A204.1 (cell line): ENCODE results near the gene PPFIA2.
A peak's percentile ranks its signal among the peaks of the same experiment; 100 is the strongest.

ENCODE experiments used
- FAIRE-seq: peaks from 2 replicates; lab custom pipeline; 2012; peaks lifted over from hg19 to GRCh38; lab: Jason Lieb, UNC

PPFIA2 gene

DNA sequence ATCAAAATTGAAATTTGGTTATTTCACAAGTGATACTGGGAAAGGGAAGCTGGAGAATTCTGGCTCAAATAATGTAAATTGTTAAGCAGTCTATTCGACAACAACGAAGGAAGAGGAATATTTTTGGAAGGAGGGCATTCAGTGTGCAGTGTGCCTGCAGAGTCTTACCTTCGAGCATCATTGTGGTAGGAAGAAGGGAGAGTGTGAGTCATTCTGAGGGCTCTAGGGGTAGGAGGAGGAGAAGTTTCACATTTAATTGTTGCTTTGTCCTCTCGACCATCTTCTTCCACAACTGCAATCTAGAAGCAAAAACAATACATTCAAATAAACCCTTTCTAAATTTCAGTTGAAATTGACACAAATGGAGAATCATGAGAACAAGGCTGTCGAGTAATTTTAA is 418.2 kb downstream of the PPFIA2 start:
- no peak for FAIRE-seq

DNA sequence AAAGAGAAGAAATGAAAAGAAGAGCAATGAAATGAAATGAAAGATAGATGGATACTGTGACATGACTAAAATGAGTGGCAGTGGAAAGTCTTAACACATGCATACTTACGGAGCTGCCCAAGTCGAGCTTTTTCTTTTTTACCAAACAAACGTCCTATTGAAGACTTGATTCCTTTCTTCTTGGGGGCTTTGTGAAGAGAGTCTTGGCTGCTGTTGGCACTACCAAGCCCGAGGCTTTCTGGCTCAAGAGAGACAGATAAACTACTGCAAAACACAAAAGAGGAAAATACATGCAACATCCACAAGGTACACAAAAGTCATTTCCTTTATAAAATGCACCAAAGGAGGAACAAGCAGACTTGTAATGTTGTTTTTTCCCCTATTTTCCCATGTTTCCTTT is 420.1 kb downstream of the PPFIA2 start:
- no peak for FAIRE-seq

DNA sequence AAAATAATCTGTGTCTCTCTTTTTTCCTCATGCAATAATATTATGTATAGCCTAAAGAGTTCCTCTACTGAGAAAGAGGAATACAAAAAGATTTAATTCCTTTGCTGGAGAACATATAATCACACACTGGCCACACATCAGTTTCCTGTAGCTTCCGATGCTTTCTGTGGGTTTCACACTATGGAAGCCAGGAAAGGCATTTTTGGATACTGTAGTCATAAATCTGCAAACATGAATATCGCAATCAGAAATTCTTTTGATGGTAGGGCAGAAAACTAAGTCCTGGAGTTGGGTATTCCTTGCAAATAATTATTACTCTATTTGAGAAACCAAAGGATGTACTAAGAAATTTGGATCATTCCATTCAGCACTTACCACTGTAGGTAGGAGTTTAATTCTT is 421.3 kb downstream of the PPFIA2 start:
- FAIRE-seq: no peak

DNA sequence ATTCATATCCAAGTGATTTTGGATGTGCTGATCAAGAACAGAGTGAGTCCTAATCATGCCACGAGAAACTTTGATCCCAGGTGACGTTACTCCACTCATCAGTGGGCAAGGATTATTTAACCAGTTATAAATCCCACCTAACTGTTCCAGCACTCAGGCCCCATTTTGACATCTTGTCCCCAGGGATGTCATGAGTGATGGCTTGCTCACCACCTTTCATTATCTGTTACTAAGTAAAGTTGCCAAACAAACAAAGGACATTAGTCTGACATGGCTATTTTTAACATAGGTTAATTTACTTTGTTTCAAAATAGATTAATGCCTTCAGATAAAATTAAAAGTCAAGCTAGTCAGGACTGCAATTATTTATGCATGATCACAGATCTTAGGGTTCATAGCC is 425.3 kb downstream of the PPFIA2 start:
- FAIRE-seq: no peak

DNA sequence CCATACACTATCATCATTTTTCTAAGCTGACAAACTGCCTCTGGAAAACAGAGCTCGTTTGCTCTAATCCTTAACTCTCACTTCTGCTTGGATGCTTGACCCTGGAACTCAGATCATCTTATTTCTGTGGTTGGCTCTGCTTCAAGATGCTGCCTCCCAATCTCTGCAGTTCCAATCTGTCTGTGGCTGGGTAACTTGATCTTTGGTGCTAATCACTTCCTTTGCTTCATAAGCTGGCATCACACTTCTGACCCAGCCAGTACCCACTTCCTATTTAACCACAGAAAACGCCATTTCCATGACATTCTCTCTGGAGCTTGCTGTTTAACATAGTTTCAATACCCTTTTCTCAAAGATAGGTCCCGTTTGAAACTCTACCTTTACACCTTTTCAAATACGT is 427.1 kb downstream of the PPFIA2 start:
- FAIRE-seq: no peak

DNA sequence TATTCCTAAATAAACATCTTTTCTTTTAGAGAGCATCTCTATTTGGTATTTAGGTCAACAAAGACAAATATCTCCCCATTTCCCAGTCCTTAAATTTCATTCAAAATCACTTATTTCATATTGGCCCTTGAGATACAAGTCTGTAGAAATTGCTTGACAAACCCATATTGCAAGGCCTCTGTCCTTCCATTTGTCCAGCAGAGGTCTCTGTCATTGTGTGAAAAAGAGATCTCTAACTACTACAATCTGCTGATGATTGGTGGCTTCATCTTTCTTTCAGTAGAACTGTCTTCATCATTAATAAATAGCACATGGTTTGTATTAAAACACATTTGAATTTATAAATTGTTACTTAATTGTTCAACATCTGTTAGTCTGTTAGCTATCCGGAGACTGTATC is 428.7 kb downstream of the PPFIA2 start:
- FAIRE-seq: no peak

DNA sequence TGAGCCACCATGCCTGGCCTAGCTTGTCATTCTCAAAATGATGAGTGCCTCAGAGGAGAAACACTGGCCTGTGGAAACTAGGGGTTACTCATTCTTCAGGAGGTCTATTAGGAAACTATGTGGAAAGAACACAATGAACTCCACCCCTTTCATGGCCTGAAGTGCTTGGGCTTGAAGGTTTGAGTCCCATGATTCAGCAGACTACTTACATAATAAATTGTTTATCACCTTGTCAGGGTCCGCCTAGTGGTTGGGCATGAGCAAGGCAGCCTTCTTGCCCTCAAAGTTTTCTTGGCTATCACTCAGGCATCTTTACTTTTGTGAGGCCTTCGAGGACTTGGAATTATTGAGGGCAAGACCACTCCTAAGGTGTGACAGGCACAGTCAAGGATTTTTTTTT is 430.1 kb downstream of the PPFIA2 start:
- no peak for FAIRE-seq

DNA sequence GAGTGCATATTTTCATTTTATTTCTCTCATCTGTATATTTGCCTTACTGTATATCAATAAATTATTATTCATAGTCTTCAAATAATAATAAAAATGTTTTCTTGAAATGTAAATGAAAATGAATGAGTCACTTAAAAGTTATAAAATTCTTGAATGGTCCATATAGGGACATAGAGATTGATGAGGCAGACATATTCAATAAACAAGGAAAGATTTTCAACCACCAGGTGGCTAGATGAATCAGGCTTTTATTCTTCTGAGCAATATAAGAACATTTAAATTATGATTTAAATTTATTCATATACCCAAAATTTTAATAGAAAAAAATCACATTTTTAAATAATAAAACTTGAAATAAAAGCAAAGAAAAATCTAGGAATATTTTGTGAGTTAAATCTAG is 431.7 kb downstream of the PPFIA2 start:
- FAIRE-seq: peak; percentile 71

DNA sequence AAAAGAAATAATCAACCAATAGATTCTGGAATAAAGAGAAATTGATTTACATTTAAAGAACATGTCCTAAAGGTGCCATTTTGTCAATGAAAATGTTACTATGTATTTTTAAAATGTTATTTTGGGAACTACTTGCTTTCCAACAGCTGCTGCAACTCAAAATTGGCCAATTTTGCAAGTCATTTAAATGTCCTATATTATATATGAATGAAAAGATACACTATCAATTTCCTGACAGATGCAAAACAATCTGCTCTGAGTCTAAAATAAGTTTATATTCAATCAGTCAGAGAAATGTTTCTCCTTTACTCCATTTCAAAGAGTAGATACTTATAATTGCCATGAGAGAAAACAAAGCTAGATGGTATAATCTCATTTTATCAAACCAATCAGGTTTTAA is 434.1 kb downstream of the PPFIA2 start:
- no peak for FAIRE-seq

DNA sequence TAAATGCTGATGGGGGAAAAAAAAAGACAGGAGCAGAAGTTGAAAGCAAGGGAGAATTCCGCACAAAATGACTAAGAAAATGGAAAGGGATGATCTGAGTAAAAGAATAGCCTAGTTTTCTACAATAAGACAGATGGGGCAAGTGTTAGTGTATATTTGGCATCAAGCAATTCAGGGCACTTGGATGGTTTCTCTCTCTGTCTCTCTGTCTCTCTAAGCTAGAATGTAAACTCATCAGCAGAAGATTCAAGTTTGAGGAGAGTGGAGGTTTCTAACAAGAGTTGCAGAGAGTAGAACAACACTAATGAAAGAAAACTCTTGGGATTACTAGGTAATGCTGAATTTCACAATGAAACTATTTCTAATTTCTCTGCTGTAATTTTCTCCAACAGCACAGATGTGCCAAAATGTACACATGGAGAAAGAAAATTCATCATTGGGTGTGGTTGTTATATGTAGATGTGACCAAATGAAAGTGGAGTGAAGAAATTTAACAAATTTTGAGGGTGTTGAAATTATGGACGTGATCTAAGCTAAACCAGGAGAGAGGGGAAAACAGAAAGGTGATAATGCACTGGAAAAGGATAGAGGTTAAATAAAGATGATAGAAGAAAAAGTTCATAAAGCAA is 444.1 kb downstream of the PPFIA2 start:
- FAIRE-seq: no peak

DNA sequence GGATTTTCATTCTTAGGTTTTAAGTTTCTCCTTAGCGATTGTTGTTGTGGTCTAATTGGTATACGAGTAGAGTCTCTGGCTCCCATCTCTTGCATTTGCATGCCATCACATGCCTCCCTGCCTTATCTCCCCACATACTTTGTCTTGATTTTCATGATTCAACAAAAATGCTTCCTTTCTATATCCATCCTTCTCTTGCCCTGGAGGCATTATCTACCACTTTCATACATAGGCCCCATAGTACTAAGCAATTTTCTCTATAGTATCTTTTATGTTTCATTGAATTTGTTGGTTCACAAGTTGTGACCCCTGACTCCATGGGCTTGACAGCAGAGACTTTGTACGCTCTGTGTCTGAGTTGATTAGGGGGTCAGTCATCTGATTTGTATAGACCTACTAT is 455.2 kb downstream of the PPFIA2 start:
- no peak for FAIRE-seq

DNA sequence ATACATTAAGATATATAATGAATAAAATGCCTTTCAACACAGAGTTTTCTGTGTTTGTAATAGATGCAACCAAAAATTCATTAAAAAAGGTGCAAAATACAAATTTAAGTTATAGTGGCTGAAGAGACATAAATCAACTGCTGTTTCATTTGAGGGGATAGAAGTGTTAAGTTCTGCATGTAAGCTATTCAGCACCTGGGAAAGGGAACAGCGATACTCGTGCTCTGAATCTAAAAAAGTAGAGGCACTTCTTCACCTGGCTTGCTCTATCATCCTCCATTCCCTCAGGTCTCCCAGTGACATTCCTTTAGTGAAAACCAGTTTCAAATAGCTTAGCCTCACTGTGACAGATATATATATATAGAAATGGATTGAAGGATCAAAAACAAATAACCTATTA is 458.7 kb downstream of the PPFIA2 start:
- no peak for FAIRE-seq

DNA sequence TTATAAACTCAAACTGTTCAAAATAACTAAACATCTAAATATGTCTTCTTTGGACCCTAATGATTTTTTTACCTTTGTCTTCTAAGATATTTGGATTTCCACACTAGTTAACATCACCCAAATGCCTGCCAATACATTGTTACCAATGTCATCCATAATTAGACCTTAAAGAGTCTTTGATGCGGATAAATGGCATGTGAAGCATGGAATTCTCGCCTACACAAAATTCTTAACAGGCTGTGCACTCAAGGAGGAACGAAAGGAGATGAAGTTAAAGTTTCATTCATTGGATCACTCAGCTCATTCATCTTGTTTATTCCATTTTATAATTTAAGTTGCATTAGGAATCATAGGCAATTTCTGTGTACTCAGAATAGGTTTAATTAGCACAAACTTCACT is 461.5 kb downstream of the PPFIA2 start:
- no peak for FAIRE-seq

DNA sequence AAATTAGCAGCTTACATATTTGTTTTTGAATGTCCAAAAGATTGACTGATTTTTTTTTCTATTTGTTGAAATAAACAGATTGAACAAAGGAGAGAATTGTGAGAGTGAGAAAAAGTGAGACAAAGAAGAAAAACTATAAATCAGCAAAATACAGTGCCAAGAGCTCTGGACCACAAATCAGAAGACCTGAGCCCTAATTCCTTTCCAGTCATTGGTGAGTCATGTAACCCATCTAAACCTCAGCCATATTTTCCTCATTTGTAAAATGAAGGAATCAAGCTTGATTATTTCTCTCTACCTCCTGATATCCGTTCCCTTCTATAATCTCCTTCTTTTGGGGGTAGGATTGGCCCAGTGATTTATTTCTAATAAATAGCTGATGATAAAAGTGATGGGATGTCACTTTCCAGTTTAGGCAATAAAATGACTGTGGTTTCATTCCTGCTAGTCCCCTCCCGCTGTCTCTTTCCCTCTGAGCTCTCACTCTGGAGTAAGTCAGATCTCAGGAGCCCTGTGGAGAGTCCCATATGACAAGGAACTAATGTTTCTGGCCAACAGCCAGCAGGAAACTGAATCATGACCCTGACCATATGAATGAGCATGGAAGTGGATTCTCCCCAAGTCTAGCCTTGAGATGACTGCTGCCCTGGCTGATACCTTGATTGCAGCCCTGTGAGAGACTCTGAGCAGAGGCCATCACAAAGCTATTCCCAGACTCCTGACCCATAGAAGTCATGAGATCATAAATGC is 462.4 kb downstream of the PPFIA2 start:
- FAIRE-seq: no peak

DNA sequence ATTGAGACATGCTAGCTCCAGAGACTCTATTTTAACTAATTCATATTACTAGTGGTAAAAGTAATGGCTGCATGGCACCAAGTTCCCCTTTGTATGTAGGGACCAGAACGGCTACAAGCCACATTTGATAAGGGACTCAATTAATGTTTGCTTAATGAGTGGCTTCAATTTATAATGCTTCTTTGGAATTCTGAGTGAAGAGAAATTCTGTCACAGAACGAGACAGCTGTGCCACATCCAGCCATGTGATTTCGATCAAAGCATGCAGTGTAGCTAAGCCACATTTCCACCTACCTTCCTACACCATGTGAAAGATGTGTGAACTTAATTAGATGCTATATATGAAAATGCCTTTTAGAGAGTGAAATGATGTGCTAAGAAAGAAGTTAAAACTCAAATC is 463.9 kb downstream of the PPFIA2 start:
- no peak for FAIRE-seq

DNA sequence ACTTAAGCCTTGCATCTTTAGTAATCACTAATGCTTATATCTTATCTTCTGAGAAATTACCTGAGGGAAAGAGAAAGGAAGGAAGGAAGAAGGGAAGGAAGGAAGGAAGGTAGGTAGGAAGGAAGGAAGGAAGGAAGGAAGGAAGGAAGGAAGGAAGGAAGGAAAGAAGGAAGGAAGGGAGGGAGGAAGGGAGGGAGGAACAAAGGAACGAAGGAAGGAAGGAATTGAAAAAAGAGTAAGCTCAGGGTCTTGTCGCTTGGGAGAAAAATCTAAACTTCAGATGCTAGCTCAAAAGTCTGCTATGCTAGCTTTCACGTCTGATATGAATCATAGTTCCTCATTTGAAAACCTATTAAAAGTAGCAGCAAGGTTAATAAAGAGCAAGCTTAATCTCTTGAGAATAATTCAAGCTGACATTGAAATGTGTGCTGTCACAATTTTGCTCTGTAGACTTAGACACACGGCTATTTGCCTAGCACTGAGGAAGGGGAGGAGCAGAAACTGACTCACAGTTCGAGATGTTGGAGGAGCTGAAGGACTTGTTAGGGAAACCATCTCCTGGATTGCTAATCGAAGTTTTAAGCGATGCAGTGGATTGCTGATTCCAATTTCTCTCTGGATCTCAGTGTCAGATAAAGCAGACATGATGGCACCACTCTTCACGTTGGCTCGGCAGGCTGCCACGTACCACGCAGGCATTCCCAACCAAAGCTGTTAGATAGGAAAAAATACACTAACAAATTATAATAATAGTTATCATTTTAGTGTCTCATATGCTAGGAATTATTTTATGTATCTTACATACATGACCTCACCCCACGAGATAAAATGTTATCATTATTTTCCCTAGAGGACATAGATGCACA is 464.6 kb downstream of the PPFIA2 start:
- no peak for FAIRE-seq

DNA sequence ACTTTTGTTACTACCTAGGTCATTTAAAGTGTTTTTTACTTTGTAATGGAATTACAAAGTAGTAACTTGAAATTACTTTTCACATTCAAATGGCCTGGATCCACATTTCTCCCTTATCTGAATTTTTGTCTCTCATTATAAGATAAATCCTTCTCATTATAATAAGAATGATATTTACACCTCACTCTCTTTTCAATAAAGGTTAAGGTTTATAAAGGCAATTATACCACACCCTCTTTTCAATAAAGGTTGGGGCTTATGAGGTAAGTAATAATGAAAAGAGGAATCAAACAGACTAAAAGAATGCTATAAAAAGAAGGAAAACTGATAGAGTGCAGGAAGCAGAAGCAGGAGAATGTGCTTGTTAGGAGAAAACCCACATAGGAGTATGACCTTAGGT is 470.5 kb downstream of the PPFIA2 start:
- FAIRE-seq: no peak

DNA sequence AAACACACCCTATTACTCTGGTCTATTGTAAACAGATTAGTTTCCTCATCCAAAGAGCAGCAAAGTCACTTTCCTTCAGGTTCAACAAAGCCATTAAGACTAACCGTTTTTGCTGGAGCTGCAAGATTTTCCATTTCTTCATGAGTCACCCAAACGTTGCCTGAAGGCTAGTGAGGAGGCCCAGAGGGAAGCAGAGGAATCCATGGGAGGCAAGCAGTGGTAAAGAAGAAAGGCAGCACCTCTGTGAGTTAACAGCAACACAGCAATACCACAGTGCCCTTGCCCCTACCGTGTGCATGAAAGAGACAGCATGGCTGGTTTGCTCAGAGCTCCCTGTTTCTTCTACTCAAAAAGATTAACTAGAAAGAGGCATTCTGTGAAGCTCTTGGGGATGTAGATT is 475.0 kb downstream of the PPFIA2 start:
- FAIRE-seq: no peak

DNA sequence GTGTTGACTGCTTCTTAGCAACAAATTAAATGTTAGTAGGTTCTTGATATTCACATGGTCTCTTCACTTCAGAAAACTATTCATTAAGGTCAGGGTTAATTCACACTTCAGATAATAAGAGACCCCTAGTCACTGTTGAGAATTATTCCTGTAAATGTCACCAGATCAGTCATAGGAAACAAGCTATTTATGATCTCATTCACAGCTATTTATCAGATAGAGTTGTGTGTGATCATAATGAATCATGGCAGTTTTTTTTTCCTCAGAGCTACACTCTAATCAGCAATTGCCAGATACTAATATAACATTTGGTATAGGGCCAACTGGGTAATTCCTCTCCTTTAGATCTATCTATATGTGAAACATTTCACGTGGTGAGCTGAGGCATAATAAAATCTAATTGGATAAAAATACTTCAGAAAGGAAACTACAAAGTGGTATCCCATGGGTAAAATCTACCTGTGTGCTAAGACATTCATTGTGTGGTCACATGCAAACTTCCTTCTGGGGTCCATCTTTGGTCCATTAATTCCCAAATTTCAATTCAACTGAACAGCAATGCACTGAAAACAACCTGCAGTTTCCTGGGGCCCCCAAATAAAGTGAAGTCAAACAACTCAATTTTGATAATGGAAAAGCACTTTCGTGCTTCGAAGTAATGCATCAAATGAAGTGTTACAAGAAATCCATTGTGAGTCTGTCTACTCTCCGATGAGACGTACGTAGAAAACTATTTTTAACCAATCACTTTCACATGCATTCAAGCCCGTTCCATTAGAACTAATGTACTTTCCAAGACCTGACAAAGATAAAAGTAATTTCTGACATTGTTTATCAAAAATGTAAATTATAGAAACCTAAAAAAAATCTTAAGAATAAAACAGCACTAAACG is 484.3 kb downstream of the PPFIA2 start:
- no peak for FAIRE-seq

DNA sequence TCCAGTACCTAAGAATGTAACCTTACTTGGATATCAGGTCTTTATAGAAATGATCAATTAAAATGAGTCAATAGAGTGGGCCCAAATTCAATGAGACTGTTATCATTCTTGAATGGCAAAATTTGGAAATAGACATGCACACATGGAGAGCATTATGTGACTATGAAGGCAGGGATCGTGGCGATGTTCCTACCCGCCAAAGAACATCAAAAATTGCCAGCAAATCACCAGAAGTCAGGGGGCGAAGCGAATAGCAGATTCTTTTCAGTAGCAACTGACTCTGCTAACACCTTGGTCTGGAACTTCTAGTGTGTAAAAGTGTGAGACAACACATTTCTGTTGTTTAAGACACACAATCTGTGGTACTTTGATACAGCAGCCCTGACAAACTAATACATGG is 488.8 kb downstream of the PPFIA2 start:
- FAIRE-seq: no peak

DNA sequence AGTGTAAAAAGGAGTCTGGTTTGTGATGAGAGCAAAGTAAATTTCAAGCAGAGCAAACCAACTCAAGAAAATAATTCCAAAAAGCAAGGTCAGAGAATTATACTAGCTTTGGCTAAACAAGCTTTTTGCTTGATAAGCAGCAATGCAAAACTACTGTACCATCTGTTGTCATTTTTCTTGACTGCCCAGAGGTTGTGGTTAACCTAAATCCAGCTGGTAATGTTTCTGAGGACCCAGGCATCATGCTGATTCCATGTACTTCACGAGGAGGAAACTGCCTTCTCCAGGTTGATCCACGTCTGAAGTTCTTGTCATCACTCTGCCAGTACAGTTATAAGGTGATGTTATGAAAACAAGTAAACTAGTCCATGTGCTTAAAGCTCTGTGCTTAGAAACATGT is 496.1 kb downstream of the PPFIA2 start:
- no peak for FAIRE-seq

DNA sequence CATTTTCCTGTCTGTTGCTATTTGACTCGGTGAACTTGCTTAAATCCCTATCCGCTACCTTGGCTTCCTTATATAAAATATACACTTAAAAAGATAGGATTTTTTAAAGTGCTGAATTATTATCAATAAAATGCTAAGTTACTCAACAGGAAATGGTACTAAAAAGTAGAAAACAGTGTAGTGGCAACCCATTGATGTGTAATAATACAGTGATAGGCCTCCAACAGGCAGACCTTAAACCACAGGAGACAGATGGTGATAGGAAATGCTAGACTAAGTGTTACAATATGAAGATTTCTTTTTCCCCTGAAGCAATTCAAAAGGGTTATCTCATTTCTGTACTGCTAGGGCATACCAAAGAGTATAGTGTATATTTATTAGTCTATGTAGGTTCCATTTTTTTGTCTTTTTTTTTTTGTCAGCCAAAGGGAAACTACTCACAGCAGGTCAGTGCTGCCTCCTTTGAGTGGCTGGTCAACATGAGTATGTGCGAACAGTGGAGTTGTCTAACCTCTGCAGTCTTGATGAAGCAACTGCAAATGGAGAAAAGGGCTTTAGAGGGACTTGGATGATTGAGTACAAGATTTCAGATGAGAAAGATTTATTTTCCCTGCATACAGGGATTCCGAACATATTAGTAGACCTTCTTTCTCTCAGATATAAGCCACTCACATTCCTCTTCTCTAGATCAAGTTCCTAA is 497.5 kb downstream of the PPFIA2 start:
- no peak for FAIRE-seq
